ENCODE results near the gene BLVRA. TPM values are rescaled to one million over a fixed set of nuclear protein-coding genes. Genes with fewer than 3 reads are reported as not detected.

Gene BLVRA
- polyA plus RNA-seq, 1 donor (not counting 4 experiments of a cell fraction or from before 2014, with no cell fraction given): 49.6 TPM

GRCh38 chr7:43761938-43762692 is 3.6 kb downstream of the BLVRA start:
- Histone ChIP-seq H3K27ac (ENCODE audit: control insufficient read depth, insufficient read depth, low read length) (no peak overlapping the region), H3K9me1 (ENCODE audit: control insufficient read depth, extremely low read depth, insufficient read depth, low read length) (no peaks in the 10 kb centered on the region), H2AFZ (ENCODE audit: control insufficient read depth, low read length) (no peak overlapping the region), H3K9me3 (ENCODE audit: control insufficient read depth, low read depth, low read length) (no peaks in the 10 kb centered on the region), H4K20me1 (ENCODE audit: control insufficient read depth, extremely low read depth, insufficient read depth, low read length) (no peaks in the 10 kb centered on the region), H3K79me2 (ENCODE audit: control insufficient read depth, insufficient read depth, low read length) (peaks cover 3% of the 10 kb centered on the region), H3K4me2 (ENCODE audit: control insufficient read depth, extremely low read depth, insufficient read depth, low read depth, low read length) (no peak overlapping the region), H3K9ac (ENCODE audit: control insufficient read depth, extremely low read depth, insufficient read depth, low read length) (no peak overlapping the region), H3K4me3 (ENCODE audit: control insufficient read depth in 2 of 3, extremely low read depth in 1 of 3, insufficient read depth in 2 of 3, low read depth in 1 of 3, low read length in 3 of 3) (no peak overlapping the region), H3K36me3 (ENCODE audit: control insufficient read depth in 2 of 2, extremely low read depth in 1 of 2, insufficient read depth in 2 of 2, low read length in 2 of 2) (no peaks in the 10 kb centered on the region), H3K4me1 (ENCODE audit: control insufficient read depth, extremely low read depth, insufficient read depth, low read length) (peaks cover 27% of the 10 kb centered on the region), H3K27me3 (ENCODE audit: control insufficient read depth, extremely low read depth, insufficient read depth, low read length) (no peaks in the 10 kb centered on the region)
- TF ChIP-seq, protein P1, sequence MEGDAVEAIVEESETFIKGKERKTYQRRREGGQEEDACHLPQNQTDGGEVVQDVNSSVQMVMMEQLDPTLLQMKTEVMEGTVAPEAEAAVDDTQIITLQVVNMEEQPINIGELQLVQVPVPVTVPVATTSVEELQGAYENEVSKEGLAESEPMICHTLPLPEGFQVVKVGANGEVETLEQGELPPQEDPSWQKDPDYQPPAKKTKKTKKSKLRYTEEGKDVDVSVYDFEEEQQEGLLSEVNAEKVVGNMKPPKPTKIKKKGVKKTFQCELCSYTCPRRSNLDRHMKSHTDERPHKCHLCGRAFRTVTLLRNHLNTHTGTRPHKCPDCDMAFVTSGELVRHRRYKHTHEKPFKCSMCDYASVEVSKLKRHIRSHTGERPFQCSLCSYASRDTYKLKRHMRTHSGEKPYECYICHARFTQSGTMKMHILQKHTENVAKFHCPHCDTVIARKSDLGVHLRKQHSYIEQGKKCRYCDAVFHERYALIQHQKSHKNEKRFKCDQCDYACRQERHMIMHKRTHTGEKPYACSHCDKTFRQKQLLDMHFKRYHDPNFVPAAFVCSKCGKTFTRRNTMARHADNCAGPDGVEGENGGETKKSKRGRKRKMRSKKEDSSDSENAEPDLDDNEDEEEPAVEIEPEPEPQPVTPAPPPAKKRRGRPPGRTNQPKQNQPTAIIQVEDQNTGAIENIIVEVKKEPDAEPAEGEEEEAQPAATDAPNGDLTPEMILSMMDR (optimal IDR thresholded peaks at IDR 0.05 in 1 of 3, IDR thresholded peaks at IDR 0.05 in 1 of 3, conservative IDR thresholded peaks at IDR 0.05 in 1 of 3; ENCODE audit: extremely low read depth in 1 of 3, insufficient read depth in 2 of 3, low read length in 3 of 3): no peak
- TF ChIP-seq EZH2 (IDR thresholded peaks at IDR 0.05; ENCODE audit: low read length): no peak
- dilution Hi-C loops (cut with MboI; ENCODE audit: extremely low pct_ligation_motif_present, low sequenced_read_pairs): no loop called here
- FAIRE-seq (no peak), DNase-seq (ENCODE audit: low read depth, low spot score) (no peak)

GRCh38 chr7:43763183-43763582 is 4.7 kb downstream of the BLVRA start:
- dilution Hi-C loops (cut with MboI; ENCODE audit: extremely low pct_ligation_motif_present, low sequenced_read_pairs): no loop called here
- peaks cover 3% of the 10 kb centered on the region for H3K79me2 ChIP-seq (ENCODE audit: control insufficient read depth, insufficient read depth, low read length)
- no peak overlapping the region for H3K4me2 ChIP-seq (ENCODE audit: control insufficient read depth, extremely low read depth, insufficient read depth, low read depth, low read length)

More at GRCh38 chr7:43763183-43763582, 4.7 kb downstream of the BLVRA start:
- no peak for FAIRE-seq
- Histone ChIP-seq H3K27ac (ENCODE audit: control insufficient read depth, insufficient read depth, low read length) (no peak overlapping the region), H3K4me3 (ENCODE audit: control insufficient read depth in 2 of 3, extremely low read depth in 1 of 3, insufficient read depth in 2 of 3, low read depth in 1 of 3, low read length in 3 of 3) (no peak overlapping the region), H3K9me1 (ENCODE audit: control insufficient read depth, extremely low read depth, insufficient read depth, low read length) (no peaks in the 10 kb centered on the region), H3K4me1 (ENCODE audit: control insufficient read depth, extremely low read depth, insufficient read depth, low read length) (peaks cover 24% of the 10 kb centered on the region), H4K20me1 (ENCODE audit: control insufficient read depth, extremely low read depth, insufficient read depth, low read length) (no peaks in the 10 kb centered on the region), H3K27me3 (ENCODE audit: control insufficient read depth, extremely low read depth, insufficient read depth, low read length) (no peaks in the 10 kb centered on the region), H3K9me3 (ENCODE audit: control insufficient read depth, low read depth, low read length) (no peaks in the 10 kb centered on the region), H2AFZ (ENCODE audit: control insufficient read depth, low read length) (no peak overlapping the region), H3K36me3 (ENCODE audit: control insufficient read depth in 2 of 2, extremely low read depth in 1 of 2, insufficient read depth in 2 of 2, low read length in 2 of 2) (no peaks in the 10 kb centered on the region), H3K9ac (ENCODE audit: control insufficient read depth, extremely low read depth, insufficient read depth, low read length) (no peak overlapping the region)
- no peak for DNase-seq (ENCODE audit: low read depth, low spot score)
- no peak for TF ChIP-seq EZH2 (IDR thresholded peaks at IDR 0.05; ENCODE audit: low read length)
- TF ChIP-seq, protein P1 (optimal IDR thresholded peaks at IDR 0.05 in 1 of 3, IDR thresholded peaks at IDR 0.05 in 1 of 3, conservative IDR thresholded peaks at IDR 0.05 in 1 of 3; ENCODE audit: extremely low read depth in 1 of 3, insufficient read depth in 2 of 3, low read length in 3 of 3): no peak
